BLaER1 (cell line): Measurements from ENCODE around the gene ZXDC.

Experiments
- H3K27ac ChIP-seq: shearing (Covaris generic); formaldehyde crosslinking; 2 replicates; pipeline ENCODE4 v1.8.1; 2022
- H3K27me3 ChIP-seq: shearing (Covaris generic); formaldehyde crosslinking; 2 replicates; pipeline ENCODE4 v1.8.1; 2022
- H3K36me3 ChIP-seq: shearing (Covaris generic); formaldehyde crosslinking; 2 replicates; pipeline ENCODE4 v1.8.1; 2022
- H3K4me1 ChIP-seq: shearing (Covaris generic); formaldehyde crosslinking; 2 replicates; pipeline ENCODE4 v1.8.1; 2022
- H3K4me2 ChIP-seq: shearing (Covaris generic); formaldehyde crosslinking; 2 replicates; pipeline ENCODE4 v1.8.1; 2022
- H3K4me3 ChIP-seq: shearing (Covaris generic); formaldehyde crosslinking; 2 replicates; pipeline ENCODE4 v1.8.1; 2022
- H3K9ac ChIP-seq: shearing (Covaris generic); formaldehyde crosslinking; 2 replicates; pipeline ENCODE4 v1.8.1; 2022
- H3K9me3 ChIP-seq: shearing (Covaris generic); formaldehyde crosslinking; 2 replicates; pipeline ENCODE4 v1.8.1; 2022
- H4K20me1 ChIP-seq: shearing (Covaris generic); formaldehyde crosslinking; 2 replicates; pipeline ENCODE4 v1.8.1; 2022
- Cebpa-rat ChIP-seq: shearing (Covaris generic); IDR thresholded peaks from 2 replicates; pipeline ENCODE4 v1.8.1; 2022

ZXDC gene

DNA sequence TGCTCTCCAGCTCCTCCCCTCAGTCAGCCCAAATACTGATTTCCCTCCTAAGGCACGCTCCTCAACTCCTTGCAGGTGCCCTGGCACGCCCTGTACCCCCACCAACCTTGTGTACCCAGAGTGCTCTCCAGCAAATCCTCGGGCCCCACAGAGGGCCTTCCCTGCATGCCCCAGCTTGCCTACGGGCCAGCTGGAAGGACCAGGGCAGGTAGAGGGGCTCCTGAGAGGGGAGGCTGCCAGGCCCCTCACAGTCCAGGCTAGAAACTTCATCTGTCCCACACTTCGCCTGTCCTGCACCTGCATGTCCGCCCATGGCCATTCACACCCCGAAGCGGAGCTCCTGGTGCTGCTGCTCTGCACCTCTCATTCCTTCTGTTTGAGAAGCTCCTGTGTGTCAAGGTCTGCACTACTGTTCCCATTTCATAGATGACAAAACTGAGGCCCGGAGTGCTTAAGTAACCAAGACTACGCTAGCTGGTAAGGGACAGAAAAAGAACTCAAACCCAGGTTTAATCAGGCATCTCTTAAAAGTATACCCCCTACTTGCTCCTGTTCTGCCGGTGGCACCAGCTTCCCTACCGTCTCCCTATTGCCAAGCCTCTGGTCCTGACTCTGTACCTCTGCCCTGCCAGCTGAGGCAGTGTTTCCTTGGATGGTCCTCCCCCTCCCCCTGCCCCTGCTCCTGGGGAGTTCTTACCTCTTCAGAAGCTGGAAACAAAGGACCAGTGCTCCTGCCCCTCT is 35.6 kb downstream of the ZXDC start:
- H3K4me1 ChIP-seq: no peaks in the 10 kb centered on the region
- H4K20me1 ChIP-seq: peaks cover 3% of the 10 kb centered on the region; the same call in 1 of the 2 replicates
- peaks cover 73% of the 10 kb centered on the region for H3K36me3 ChIP-seq
- no peak overlapping the region for H3K4me3 ChIP-seq
- H3K4me2 ChIP-seq: no peak overlapping the region
- no peak overlapping the region for H3K27ac ChIP-seq
- H3K9ac ChIP-seq: no peak overlapping the region
- H3K27me3 ChIP-seq: no peaks in the 10 kb centered on the region
- H3K9me3 ChIP-seq: no peaks in the 10 kb centered on the region
- TF ChIP-seq Cebpa-rat: no peak

DNA sequence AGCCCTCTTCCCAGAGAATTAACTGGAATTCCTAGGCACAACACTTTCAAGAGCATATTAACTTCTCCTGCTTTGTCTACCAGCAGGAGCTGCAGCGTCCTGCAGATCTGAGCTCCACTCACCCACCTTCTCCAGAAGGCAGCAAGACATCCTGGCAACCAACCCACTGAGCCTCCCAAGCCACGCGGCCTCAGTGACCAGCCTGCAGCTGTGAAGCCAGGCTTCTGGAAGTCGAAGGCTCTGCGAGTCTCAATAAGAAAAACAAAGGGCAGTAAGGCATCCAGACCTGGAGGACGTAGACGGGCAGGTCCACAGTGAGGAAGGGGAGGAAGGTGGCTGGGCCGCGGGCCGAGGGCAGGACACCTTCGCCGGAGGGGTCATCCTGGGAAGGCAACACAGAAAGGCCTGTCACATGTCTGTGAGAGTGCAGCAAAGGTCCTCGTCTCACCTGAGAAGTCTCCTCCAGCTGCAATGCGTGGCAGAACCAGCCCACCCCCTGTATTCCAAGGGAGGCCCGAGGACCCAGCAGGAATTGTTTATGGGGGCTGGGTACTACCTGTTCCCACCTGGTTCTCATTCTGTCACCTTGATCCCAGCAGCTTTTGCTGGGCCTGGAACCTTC is 36.2 kb downstream of the ZXDC start:
- H3K4me2 ChIP-seq: no peak overlapping the region
- H3K9ac ChIP-seq: no peak overlapping the region
- no peaks in the 10 kb centered on the region for H3K4me1 ChIP-seq
- no peak overlapping the region for H3K4me3 ChIP-seq
- no peak overlapping the region for H3K27ac ChIP-seq
- TF ChIP-seq Cebpa-rat: no peak
- H3K9me3 ChIP-seq: no peaks in the 10 kb centered on the region
- no peaks in the 10 kb centered on the region for H3K27me3 ChIP-seq
- H4K20me1 ChIP-seq: no peaks in the 10 kb centered on the region
- H3K36me3 ChIP-seq: peaks cover 78% of the 10 kb centered on the region

DNA sequence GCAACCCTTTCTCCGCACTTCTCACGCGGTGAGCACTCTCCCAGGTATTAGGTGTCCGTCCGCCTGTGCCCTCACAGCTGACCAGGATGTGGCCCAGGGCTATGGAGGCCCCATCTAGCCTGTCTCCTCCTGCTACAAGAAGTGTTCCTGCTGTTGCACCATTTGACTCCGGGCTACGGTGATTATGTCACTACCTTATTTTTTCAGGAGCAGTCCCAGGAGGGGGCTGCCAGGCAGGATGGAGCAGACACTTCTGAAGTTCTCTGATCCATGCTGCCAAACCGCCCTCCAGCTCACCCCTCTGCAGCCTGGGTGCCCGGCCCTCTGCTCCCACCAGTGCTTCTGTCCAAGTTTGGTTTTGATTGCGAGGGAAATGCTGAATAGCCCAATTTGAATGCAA is 36.9 kb downstream of the ZXDC start:
- TF ChIP-seq Cebpa-rat: no peak
- no peaks in the 10 kb centered on the region for H3K27me3 ChIP-seq
- no peak overlapping the region for H3K4me2 ChIP-seq
- H4K20me1 ChIP-seq: no peaks in the 10 kb centered on the region
- H3K27ac ChIP-seq: no peak overlapping the region
- H3K36me3 ChIP-seq: peaks cover 83% of the 10 kb centered on the region
- no peak overlapping the region for H3K4me3 ChIP-seq
- H3K9ac ChIP-seq: no peak overlapping the region
- no peaks in the 10 kb centered on the region for H3K4me1 ChIP-seq
- no peaks in the 10 kb centered on the region for H3K9me3 ChIP-seq

DNA sequence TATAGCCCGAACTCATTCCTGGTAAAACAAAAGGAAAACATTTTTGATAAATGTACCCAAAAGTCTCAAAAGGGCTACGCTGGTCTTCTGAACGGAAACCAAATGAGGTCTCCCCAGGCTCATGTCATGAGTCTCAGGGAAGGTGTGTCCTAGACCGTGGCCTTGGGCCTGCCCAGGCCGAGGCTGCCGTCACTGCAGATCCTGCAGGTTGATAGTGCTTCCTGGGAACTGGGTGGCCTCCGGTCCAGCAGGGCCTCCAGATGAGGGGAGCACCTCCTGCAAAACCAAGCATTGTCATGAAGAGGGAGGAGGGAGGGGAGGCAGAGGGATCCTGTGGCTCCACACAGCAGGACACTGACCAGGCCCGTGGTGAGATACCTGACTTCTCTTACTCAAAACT is 37.5 kb downstream of the ZXDC start:
- Histone ChIP-seq H3K27me3 (no peaks in the 10 kb centered on the region), H3K9ac (no peak overlapping the region), H3K4me1 (no peaks in the 10 kb centered on the region), H3K4me2 (no peak overlapping the region), H3K27ac (no peak overlapping the region), H3K36me3 (peaks cover 88% of the 10 kb centered on the region), H3K4me3 (no peak overlapping the region), H4K20me1 (no peaks in the 10 kb centered on the region), H3K9me3 (no peaks in the 10 kb centered on the region)
- TF ChIP-seq Cebpa-rat: no peak

DNA sequence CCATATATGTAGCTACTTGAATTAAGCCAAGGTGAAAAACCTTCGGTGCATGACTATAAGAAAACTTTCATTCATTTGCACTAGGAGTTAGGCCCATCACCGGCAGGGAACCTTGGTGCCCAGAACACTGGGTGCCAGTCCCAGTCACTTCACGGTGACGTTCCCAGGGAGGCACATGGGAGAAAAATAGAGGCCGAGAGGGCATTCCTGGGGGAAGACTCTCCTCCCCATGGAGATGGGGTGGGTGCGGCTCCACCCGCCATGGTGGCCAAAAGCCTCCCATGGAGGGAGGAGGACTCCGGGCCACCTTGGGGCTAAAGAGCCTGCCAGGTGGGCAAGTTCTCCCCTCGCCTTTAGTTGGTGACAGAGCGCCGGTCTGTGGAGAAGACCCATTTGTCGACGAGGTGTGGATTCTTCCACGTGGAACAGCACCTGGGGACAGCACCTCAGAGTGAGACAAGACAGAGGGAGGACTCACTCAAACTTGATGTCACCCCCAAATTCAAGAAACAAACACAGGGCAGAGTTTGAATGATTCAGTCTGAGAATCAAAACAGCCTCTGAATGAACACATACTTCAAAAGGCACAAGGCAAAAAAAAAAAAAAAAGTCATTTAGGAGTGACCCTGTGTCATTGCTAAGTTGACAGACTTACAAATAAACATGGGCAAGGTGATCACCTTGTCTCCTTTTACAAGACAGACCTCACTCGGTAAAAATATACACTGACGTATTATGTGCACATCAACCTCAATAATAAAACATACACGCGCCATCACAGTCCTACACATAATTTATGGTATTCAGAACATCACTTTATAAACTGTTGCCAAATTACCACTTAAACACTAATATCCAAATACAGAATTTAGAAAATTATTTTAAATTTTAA is 38.6 kb downstream of the ZXDC start:
- Histone ChIP-seq H3K4me3 (no peak overlapping the region), H3K4me2 (no peak overlapping the region)
- no peak for TF ChIP-seq Cebpa-rat

DNA sequence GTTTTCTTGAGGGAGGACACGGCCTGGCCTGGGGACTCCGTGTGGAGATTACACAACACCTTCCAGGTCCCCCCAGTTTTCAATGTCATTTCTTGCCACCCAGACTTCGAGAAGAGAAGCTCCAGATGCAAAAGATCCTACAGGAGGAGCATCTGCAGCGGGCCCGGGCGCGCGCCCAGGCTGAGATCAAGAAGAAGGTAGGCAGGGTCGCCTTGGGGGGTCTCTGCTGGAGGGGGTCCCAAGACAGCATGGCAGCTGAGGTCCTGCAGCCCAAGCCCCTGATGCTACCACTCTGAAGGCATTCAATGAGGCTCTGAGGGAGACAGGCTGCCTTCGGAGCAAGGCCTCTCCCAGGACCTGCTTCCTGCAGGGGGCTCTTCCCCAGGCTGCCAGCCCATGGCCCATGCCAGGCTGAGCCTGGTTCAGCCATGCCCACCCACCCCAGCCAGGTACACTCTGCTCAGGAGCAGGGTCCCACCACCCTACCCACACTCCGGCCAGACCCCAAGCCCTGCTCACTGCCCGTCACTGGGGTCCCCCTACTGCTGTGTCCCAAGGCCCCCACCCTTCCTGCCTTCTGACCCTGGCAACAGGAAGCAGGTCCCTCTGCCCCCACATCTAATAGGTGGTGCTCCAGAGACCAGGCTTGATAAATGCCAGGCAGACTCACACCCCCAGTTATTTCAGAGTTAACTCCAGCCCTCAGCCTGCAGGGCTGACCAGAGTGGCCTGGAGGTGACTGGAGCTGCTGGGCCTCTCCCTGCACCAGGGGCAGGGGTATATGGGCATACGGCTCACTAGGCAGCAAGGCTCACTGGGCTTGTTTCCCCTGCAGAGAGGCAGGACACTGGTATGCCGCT is 40.0 kb downstream of the ZXDC start:
- no peak for TF ChIP-seq Cebpa-rat
- no peaks in the 10 kb centered on the region for H3K4me1 ChIP-seq
- H3K9me3 ChIP-seq: no peaks in the 10 kb centered on the region
- no peaks in the 10 kb centered on the region for H3K27me3 ChIP-seq
- peaks cover 77% of the 10 kb centered on the region for H3K36me3 ChIP-seq
- no peak overlapping the region for H3K9ac ChIP-seq
- no peaks in the 10 kb centered on the region for H4K20me1 ChIP-seq
- no peak overlapping the region for H3K27ac ChIP-seq
- no peak overlapping the region for H3K4me2 ChIP-seq
- no peak overlapping the region for H3K4me3 ChIP-seq

More for the DNA sequence above, 38.6 kb downstream of the ZXDC start:
- H3K27me3 ChIP-seq: no peaks in the 10 kb centered on the region
- H3K9me3 ChIP-seq: no peaks in the 10 kb centered on the region
- no peaks in the 10 kb centered on the region for H3K4me1 ChIP-seq
- H3K9ac ChIP-seq: no peak overlapping the region
- no peaks in the 10 kb centered on the region for H4K20me1 ChIP-seq
- H3K27ac ChIP-seq: no peak overlapping the region
- peaks cover 88% of the 10 kb centered on the region for H3K36me3 ChIP-seq

DNA sequence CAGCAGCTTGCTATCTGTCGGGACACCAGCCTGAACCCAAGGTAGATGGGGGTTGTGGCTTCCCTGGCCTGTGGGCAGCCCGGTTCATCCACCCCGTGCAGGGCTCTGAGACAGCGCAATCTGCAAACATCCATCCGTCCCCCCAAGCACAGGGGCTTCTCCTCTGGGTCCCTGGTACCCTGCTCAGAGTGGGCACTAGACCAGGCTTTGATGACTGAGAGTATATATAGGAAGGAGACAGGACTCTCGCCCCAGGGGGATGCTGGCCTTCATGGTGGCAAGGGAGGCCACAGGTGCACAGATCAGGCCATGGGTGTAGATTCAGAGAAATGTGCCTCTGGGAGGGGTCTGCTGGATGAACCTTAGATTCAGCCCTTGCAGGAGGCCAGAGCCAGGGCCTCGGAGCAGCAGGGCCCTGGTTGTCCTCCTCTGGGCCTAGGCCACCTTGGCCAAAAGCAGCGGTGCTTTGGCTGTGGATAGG is 40.7 kb downstream of the ZXDC start:
- Histone ChIP-seq H3K4me2 (no peak overlapping the region), H4K20me1 (no peaks in the 10 kb centered on the region), H3K9ac (no peak overlapping the region), H3K36me3 (peaks cover 70% of the 10 kb centered on the region), H3K4me3 (no peak overlapping the region), H3K27ac (no peak overlapping the region), H3K4me1 (no peaks in the 10 kb centered on the region), H3K27me3 (no peaks in the 10 kb centered on the region), H3K9me3 (no peaks in the 10 kb centered on the region)
- no peak for TF ChIP-seq Cebpa-rat

DNA sequence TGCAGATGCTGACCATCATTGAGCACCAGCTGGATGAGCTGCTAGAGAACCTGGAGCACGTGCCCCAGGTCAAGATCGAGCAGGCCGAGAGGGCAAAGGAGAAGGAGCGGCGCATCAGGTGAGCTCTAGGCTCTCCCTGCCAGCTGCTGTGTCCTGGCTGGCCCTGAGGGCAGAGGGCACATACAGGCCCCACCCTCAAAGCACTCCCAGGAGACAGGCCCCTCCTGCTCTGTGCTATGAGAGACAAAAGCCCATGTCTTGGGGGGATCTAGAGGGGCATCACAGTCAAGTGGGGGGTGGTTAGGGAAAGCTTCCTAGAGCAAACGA is 41.5 kb downstream of the ZXDC start:
- Histone ChIP-seq H3K27me3 (no peaks in the 10 kb centered on the region), H3K9ac (no peak overlapping the region), H3K36me3 (peaks cover 63% of the 10 kb centered on the region), H3K27ac (no peak overlapping the region), H3K4me3 (no peak overlapping the region), H3K4me1 (no peaks in the 10 kb centered on the region), H3K4me2 (no peak overlapping the region), H3K9me3 (no peaks in the 10 kb centered on the region), H4K20me1 (no peaks in the 10 kb centered on the region)
- TF ChIP-seq Cebpa-rat: no peak

DNA sequence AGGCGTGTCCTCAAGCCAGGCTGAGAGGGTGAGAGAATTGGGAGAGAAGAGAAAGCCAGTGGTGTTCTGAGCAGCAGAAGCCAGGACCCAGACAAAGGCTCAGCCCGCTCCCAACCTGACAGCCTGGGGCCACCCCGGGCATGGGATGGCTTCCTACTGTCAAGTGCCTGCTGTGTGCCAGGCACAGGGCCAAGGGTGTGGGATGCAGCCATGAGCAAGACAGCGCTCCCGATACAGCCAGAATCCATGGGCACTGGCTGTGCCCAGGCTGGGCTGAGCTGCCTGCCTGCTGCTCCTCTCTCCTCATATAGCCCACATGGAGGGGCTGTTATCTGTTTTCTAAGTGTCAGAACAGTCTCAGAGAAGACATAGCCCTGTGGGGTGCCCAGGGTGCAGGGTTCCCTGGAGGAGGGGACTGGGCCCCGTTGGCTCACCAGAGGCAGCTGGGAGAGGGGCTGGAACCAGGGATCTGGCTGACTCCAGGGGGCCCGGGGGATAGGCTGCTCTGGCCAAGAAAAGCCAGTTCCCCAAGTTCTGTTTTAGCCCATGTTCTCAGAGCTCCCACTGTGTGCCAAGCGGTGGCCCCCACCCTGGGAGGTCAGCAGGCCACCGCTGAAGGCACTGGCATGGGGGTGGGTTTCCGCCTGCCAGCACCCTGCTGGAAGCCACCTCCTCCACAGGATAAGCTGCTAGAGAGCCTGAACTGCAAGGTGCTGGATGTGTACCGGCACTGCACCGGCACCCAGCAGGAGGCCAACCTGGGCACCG is 42.0 kb downstream of the ZXDC start:
- Histone ChIP-seq H3K9ac (no peak overlapping the region), H4K20me1 (no peaks in the 10 kb centered on the region), H3K4me3 (no peak overlapping the region), H3K4me1 (no peaks in the 10 kb centered on the region), H3K4me2 (no peak overlapping the region), H3K27ac (no peak overlapping the region), H3K36me3 (peaks cover 57% of the 10 kb centered on the region), H3K9me3 (no peaks in the 10 kb centered on the region), H3K27me3 (no peaks in the 10 kb centered on the region)
- TF ChIP-seq Cebpa-rat: no peak
